ENCODE data around the gene LMF2.

- no peak for TF ChIP-seq CTCF (IDR thresholded peaks at IDR 0.05; ENCODE audit: low read depth, low read length)
- no peak for TF ChIP-seq POLR2A (IDR thresholded peaks at IDR 0.05; ENCODE audit: extremely low read depth, insufficient read length)
Observed at GRCh38 chr22:50475652-50476002, 31.9 kb downstream of the LMF2 start.

Data from NB4 (cell line).